Stimulated activated CD4-positive, alpha-beta T cell treated with anti-CD3 and anti-CD28 coated beads, TNF-alpha, amount 100 ng/mL, for 24 hours (primary cell): ENCODE results near the gene TPI1.

ENCODE experiments used
- DNase-seq, 3 experiments: peaks; one replicate each; pipeline ENCODE4 v3.0.0-alpha.2; 2020; ENCODE audit warnings: low read depth in 3 of 3

The TPI1 gene

GRCh38 chr12:6828781-6829535 lies 38.4 kb upstream of the TPI1 start:
- DNase-seq, result no peak

GRCh38 chr12:6829536-6830220 lies 37.7 kb upstream of the TPI1 start:
- DNase-seq, result no peak

- no peak for DNase-seq
Observed at GRCh38 chr12:6830286-6830890, 36.9 kb upstream of the TPI1 start.

GRCh38 chr12:6830999-6831398 lies 36.3 kb upstream of the TPI1 start:
- no peak for DNase-seq

GRCh38 chr12:6831450-6831995 lies 35.8 kb upstream of the TPI1 start:
- no peak for DNase-seq

- DNase-seq, result no peak
Observed at GRCh38 chr12:6832125-6832524, 35.2 kb upstream of the TPI1 start.

GRCh38 chr12:6833189-6833890 lies 34.0 kb upstream of the TPI1 start:
- no peak for DNase-seq

- DNase-seq, result no peak
Observed at GRCh38 chr12:6834254-6834653, 33.1 kb upstream of the TPI1 start.

- DNase-seq, result no peak
Observed at GRCh38 chr12:6834873-6835272, 32.5 kb upstream of the TPI1 start.

- DNase-seq, result no peak
Observed at GRCh38 chr12:6836851-6837250, 30.5 kb upstream of the TPI1 start.

GRCh38 chr12:6837370-6838060 lies 29.8 kb upstream of the TPI1 start:
- DNase-seq, result no peak

GRCh38 chr12:6838854-6839253 lies 28.5 kb upstream of the TPI1 start:
- DNase-seq, result no peak

- DNase-seq, result no peak
Observed at GRCh38 chr12:6839482-6840201, 27.7 kb upstream of the TPI1 start.

- no peak for DNase-seq
Observed at GRCh38 chr12:6840330-6840729, 27.0 kb upstream of the TPI1 start.

- DNase-seq, result no peak
Observed at GRCh38 chr12:6840761-6841515, 26.4 kb upstream of the TPI1 start, which contains the start of gene GNB3. Gene GNB3, plus strand, starts transcription at chr12:6840925. Its CDS starts 363 bp downstream, at chr12:6841288.

GRCh38 chr12:6842075-6842474 lies 25.3 kb upstream of the TPI1 start:
- DNase-seq, result no peak

- no peak for DNase-seq
Observed at GRCh38 chr12:6843118-6843902, 24.0 kb upstream of the TPI1 start.

GRCh38 chr12:6845395-6845794 lies 21.9 kb upstream of the TPI1 start:
- no peak for DNase-seq

GRCh38 chr12:6846316-6846869 lies 20.9 kb upstream of the TPI1 start:
- DNase-seq, result no peak
